ENCODE results near the gene TXLNA.

GRCh38 chr1:32172621-32173245 is 6.7 kb upstream of the TXLNA start:
- TF ChIP-seq CTCF (conservative IDR thresholded peaks at IDR 0.05; ENCODE audit: low read depth in 2 of 2) (no peak), STAT1 (IDR thresholded peaks at IDR 0.05; ENCODE audit: unreplicated experiment) (no peak)

All from GM23338 (cell line).